DMS153 treated with DMSO at 0.1 percent for 48 hours (cell line): ENCODE measurements around the gene INO80D.
"Not testable (repeated sequence)": the region's sequence is repeated elsewhere in the genome, so short reads cannot be mapped to it uniquely, and the experiment has no call there.

ENCODE experiments used
- DNase-seq: peaks from one replicate; lab custom pipeline; 2025; ENCODE audit not compliant: unreplicated experiment; lab: John Stamatoyannopoulos, UW

INO80D gene

GRCh38 chr2:206033452-206033851 lies 52.5 kb downstream of the INO80D start:
- not testable (repeated sequence) for DNase-seq

GRCh38 chr2:206031950-206032567 lies 53.9 kb downstream of the INO80D start:
- no peak for DNase-seq

GRCh38 chr2:206031162-206031784 lies 54.7 kb downstream of the INO80D start:
- DNase-seq, result no peak

- DNase-seq, result no peak
Observed at GRCh38 chr2:206028101-206028500, 57.9 kb downstream of the INO80D start.

- DNase-seq, result no peak
Observed at GRCh38 chr2:206023183-206023582, 62.8 kb downstream of the INO80D start.

- DNase-seq, result no peak
Observed at GRCh38 chr2:206020171-206020570, 65.8 kb downstream of the INO80D start.

DNA sequence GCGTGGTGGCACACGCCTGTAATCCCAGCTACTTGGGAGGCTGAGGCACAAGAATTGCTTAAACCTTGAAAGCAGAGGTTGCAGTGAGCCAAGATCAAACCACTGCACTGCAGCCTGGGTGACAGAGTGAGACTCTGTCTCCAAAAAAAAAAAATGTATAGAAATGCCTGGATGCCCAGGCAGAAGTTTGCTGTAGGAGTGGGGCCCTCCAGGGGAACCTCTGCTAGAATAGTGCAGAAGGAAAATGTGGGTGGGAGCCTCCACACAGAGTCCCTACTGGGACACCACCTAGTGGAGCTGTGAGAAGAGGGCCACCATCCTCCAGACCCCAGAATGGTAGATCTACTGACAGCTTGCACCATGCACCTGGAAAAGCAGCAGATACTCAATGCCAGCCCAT lies 70.2 kb downstream of the INO80D start:
- DNase-seq, result not testable (repeated sequence)

DNA sequence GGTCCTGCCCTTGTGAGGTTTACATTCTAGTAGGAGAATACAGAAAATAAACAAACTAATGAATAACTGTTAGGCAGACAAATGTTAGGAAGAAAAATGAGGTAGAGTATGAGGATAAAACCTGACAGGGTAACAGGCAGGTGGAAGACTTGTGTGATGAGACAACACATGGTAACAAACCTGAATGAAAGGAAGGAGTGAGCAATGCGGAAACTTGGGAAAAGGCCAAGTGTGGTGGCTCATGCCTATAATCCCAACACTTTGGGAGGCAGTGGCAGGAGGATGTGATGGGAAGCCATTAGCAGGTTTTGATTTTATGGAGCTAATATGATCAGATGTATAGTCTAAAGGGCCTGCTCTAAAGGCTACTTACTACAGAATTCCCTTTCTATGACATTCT lies 74.2 kb downstream of the INO80D start:
- no peak for DNase-seq

DNA sequence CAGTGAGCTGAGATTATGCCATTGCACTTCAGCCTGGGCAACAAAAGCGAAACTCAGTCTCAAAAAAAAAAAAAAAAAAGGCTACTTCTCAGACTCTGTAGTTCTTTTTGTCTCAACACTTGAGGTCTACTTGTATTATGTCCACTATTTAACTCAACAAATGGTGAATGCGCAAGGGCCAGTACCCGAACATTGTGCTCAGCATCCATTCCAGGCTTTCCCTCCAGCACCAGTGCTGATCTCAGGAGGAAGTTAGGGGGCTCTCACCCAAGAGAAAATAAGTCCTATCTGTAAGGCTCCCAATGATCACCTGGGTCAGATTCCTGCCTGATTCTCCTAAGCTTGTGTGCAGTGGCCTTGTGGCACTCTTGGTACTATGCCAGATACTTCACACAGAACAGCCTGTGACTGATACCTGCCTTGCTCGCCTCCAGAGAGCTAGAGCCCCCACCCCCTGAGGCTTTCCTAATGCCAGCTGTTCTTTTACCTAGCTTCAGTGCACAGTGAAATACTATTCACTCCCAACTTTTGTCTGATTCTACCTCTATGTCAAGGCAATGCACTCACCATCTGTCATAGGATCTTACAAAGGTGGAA lies 74.9 kb downstream of the INO80D start:
- no peak for DNase-seq

GRCh38 chr2:206004004-206004693 lies 81.8 kb downstream of the INO80D start:
- DNase-seq, result peak; percentile 1

DNA sequence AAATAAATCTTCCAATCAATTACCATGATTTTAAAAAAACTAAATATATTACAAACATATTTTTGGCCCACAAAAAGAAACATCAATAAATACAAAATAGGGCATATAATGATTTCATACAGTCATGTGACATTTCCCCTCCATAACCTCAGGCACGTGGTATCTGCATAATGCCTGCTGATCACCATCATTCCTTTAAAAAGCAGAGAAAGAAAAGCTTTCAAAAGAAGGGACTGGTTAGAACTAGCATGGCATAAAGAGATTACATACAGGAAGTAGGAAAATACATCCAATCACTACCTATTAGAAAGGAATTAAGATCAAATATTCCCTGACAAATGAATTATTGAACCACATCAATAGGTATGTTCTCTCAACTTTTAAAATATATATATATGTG lies 83.5 kb downstream of the INO80D start:
- DNase-seq, result no peak

DNA sequence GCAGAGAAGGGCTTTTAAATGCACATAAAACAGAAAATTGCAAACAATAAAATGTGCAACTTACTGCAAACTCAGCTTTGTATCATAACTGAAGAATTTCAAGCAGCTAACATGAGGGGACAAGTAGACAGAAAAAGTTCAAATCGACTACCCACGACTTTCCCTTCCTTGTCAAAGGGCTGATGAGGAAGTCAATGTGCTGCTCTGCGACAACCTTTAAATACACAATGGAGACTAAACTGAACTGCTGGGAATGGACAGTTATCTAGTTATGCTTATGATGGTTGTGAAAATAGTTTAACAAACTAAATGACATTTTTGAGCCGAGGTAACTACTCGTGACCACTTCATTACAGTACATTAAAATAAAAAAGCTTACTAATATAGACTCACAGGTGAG lies 84.1 kb downstream of the INO80D start:
- no peak for DNase-seq

DNA sequence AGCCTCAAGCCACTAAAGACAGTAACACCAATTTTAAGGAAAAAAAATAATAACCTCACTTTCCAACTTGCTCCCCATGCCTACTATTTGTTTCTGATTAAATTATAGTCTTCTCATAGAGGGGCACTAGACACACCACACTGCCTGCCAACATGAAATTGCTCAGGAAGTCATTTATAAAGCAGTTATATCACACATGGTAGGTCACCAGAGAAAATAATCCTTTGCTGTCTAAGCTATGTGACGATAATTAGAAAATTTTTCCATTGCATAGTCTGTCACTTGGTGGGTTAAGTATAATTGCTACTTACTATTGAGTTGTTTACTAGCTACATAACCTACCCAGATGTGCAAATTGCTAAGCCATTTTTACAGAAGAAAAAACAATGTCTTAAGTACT lies 85.2 kb downstream of the INO80D start:
- no peak for DNase-seq

GRCh38 chr2:205998583-205998982 lies 87.4 kb downstream of the INO80D start:
- no peak for DNase-seq

DNA sequence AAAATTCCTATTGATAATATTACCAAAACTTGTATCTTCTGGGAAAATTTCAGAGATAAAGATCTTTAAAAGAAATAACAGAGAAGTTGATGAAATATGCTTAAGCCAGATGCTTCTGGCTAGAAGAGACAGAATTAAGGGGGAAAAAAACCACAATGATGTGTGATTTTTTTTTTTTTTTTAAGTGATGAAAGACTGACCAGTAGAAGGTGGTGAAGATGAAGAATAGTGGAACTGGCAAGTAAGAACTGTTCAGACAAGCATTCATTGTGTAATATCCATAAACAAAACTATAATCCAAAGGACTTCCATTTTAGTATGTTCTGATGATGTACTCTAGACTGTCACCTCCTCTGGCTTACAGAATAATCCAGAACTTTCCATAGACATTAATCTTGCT lies 89.8 kb downstream of the INO80D start:
- no peak for DNase-seq

DNA sequence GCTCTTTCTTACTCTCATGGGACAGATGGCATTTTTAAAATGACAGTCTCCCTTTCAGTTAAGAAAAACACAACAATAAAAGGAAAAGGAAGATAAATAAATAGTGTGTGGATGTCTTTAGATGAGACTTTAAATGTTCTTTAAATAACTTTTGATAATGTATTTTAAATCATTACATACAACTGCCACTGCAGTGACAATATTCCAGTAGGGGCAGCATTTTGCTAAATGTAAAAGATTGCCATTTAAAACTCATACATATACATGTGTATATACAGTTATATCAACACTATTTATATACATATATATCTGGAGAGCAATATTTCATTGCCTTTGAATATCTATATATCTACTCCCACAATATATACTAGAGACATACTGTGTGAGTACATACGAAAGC lies 90.7 kb downstream of the INO80D start:
- no peak for DNase-seq

DNA sequence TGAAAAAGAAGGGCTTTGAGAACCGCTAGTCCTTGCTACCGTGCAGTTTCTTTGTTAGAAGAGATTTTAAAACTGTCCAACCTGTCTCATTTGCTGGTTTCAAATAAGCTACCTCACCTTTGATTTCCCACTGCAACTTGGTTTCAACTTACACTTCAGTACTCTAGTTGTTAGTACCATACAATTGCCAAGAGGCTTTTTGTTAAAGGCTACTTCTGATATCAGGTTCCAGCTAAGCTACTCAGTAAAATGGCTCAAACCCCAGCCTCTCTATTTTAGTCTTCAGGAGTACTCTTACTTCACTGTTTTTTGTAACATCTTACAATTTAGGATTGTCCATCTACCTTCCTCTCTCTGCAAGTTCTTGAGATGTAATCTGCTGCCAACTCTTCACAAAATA lies 91.6 kb downstream of the INO80D start:
- no peak for DNase-seq

DNA sequence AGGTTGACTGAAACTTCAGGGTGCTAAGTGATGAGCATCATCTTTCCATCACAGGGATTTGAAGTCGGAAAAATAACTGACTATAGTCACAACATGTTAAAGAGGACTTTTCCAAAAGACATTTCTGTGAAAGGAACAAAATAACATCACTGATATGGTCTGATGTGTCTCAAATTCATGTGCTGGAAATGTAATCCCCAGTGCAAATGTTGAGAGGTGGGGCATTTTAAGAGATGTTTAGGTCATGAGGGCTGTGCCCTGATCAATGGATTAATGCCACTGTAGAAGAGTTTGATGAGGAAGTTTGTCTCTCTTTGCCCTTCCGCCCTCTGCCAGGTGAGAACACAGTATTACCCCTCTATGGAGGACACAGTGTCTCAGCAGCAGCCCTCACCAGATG lies 95.9 kb downstream of the INO80D start:
- no peak for DNase-seq

DNA sequence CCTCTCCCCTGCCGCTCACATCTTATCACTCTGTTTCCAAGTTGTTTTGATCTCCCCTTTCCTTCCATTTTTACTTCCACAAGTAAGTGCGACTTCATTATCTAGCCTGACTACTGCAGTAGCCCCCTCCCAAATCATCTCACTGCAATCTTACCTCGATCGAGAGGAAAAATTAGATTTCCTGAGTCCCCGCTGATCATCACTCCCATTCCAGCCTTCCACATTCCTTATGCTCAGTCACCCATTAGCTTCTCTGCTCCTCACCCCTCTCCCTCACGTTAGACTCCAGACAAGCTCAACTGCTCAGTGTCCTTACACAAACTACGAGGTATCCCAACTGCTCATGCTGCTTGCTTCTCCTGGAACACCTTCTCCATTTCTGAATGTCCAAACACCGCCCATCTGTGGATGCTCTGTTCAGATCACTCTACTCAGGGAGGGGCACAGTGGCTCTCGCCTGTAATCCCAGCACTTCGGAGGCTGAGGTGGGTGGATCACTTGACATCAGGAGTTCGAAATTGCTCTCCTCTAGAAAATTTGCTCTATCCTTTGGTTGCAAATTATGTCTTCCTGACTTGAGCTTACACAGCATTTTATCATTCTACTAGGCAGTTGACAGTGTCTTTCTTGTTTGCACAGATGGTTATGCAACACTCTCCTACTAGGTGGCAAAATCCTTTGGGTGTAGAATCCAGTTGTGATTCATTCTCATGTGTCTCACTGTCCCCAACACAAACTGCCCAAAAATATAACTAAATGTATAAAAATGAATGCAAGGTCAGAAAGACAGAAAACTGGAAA lies 96.5 kb downstream of the INO80D start:
- DNase-seq, result no peak

DNA sequence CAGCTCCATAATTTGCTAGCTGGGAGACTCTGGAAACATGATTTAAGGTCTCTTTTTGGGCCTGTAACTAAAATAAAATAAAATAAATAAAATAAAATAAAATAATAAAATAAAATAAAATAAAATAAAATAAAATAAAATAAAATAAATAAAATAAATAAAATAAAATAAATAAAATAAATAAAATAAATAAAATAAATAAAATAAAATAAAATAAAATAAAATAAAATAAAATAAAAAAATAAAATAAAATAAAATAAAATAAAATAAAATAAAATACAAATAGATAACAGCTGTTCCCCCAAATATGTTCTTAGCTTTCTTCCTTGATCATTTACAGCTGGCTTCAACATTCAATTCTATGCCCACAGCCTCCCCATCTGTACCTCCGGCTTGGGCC lies 97.3 kb downstream of the INO80D start:
- DNase-seq, result not testable (repeated sequence)

DNA sequence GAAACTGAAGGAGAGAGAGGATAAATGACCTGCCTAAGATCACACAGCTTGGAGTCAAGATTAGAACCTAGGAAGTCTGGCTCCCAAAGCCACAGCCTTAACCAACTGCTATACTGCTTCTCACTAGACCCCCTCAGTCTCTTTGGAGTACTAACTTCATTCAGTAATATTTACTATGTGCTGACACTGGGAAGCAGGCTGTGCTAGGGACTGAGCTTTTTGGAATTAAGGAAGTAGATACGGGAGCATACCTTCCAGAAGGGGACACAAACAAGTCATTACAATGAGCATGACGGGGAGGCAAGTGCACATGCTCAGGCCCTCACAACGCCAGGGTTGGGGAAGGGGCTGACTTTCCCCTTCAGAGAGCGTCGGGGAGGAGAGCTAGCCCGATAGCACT lies 97.7 kb downstream of the INO80D start:
- no peak for DNase-seq
